Smooth muscle cell (in vitro differentiated cells): Measurements from ENCODE around the gene PICALM. TPM values are rescaled to one million over a fixed set of nuclear protein-coding genes. Genes with fewer than 3 reads are reported as not detected.

ENCODE experiments used
- DNase-seq: peaks from one replicate; lab custom pipeline; 2025; ENCODE audit not compliant: unreplicated experiment; lab: John Stamatoyannopoulos, UW
- H2AFZ ChIP-seq: fragments of 200-600 bp; sonication (generic); 2 replicates; pipeline ENCODE4 v1.6.0; 2016; ENCODE audit warnings: antibody characterized with exemption, low read depth, mild to moderate bottlenecking
- H3F3A ChIP-seq: fragments of 200-600 bp; sonication (generic); 2 replicates; pipeline ENCODE4 v1.6.0; 2017; ENCODE audit warnings: antibody characterized with exemption, low read depth
- H3K27ac ChIP-seq: fragments of 200-600 bp; sonication (generic); 2 replicates; pipeline ENCODE4 v1.5.1; 2016; ENCODE audit warnings: low read depth, mild to moderate bottlenecking
- H3K27me3 ChIP-seq: fragments of 200-600 bp; sonication (generic); 2 replicates; pipeline ENCODE4 v1.6.1; 2016; ENCODE audit warnings: low read depth, mild to moderate bottlenecking
- H3K36me3 ChIP-seq: fragments of 200-600 bp; sonication (generic); 2 replicates; pipeline ENCODE4 v1.5.1; 2016; ENCODE audit warnings: low read depth
- H3K4me1 ChIP-seq: fragments of 200-600 bp; sonication (generic); 2 replicates; pipeline ENCODE4 v1.5.1; 2016; ENCODE audit warnings: low read depth
- H3K4me2 ChIP-seq: fragments of 200-600 bp; sonication (generic); 2 replicates; pipeline ENCODE4 v1.6.0; 2016; ENCODE audit warnings: mild to moderate bottlenecking
- H3K4me3 ChIP-seq: fragments of 200-600 bp; sonication (generic); 2 replicates; pipeline ENCODE4 v1.5.1; 2016; ENCODE audit warnings: mild to moderate bottlenecking
- H3K79me2 ChIP-seq: fragments of 200-600 bp; sonication (generic); 2 replicates; pipeline ENCODE4 v1.6.0; 2016; ENCODE audit warnings: low read depth, mild to moderate bottlenecking
- H3K9ac ChIP-seq: fragments of 200-600 bp; sonication (generic); 2 replicates; pipeline ENCODE4 v1.6.0; 2016; ENCODE audit warnings: low read depth
- H3K9me3 ChIP-seq: fragments of 200-600 bp; sonication (generic); replicated peaks from 2 replicates; pipeline ENCODE4 v1.5.1; 2016; ENCODE audit warnings: low read depth
- H4K20me1 ChIP-seq: fragments of 200-600 bp; sonication (generic); 2 replicates; pipeline ENCODE4 v1.6.0; 2016; ENCODE audit warnings: low read depth
- CTCF ChIP-seq: fragments of 200-600 bp; sonication (generic); IDR thresholded peaks from 2 replicates; pipeline ENCODE4 v1.5.1; 2017; ENCODE audit warnings: borderline replicate concordance, mild to moderate bottlenecking, antibody characterized with exemption; ENCODE audit not compliant: insufficient read depth, poor library complexity, severe bottlenecking
- WGBS: methylation state at CpG from one replicate; pipeline ENCODE4 v1.1.7; 2016; ENCODE audit warnings: low lambda C conversion rate; 5-methylcytosine and 5-hydroxymethylcytosine counted together
- polyA plus RNA-seq: library from polyadenylated mRNA; unstranded; fragments of >200 nt; fragmentation: Nextera tagmentation; extraction: Ambion mirVana; gene quantifications from 2 replicates; pipeline ENCODE4 v1.2.1, GENCODE V29; 2016
- total RNA-seq: library from RNA; depleted of rRNA; stranded (reverse); fragments of >200 nt; gene quantifications from 2 replicates; pipeline ENCODE4 v1.2.3, GENCODE V29; 2014

The PICALM gene
- total and polyA plus RNA-seq, 2 experiments from 2014 or later: 72.9 to 420 TPM

GRCh38 chr11:85967457-85967856 lies 101.4 kb downstream of the PICALM start:
- H3K36me3 ChIP-seq: peaks cover 27% of the 10 kb centered on the region
- peaks cover 65% of the 10 kb centered on the region for H3K79me2 ChIP-seq
- H4K20me1 ChIP-seq: peaks cover 90% of the 10 kb centered on the region

GRCh38 chr11:85965202-85965601 lies 103.7 kb downstream of the PICALM start:
- H3K79me2 ChIP-seq: peaks cover 88% of the 10 kb centered on the region

More at GRCh38 chr11:85967457-85967856, 101.4 kb downstream of the PICALM start:
- H3F3A ChIP-seq: peaks cover 28% of the 10 kb centered on the region
- no peaks in the 10 kb centered on the region for H3K27me3 ChIP-seq
- H3K27ac ChIP-seq: peak overlapping the region; percentile 83
- 85% methylated on average over 5 of the region's 5 CpGs for WGBS
- no peak for TF ChIP-seq CTCF
- H3K4me1 ChIP-seq: no peaks in the 10 kb centered on the region
- no peak overlapping the region for H3K9ac ChIP-seq
- no peak overlapping the region for H2AFZ ChIP-seq
- DNase-seq: no peak
- peak overlapping the region; percentile 61 for H3K4me2 ChIP-seq
- no peak overlapping the region for H3K4me3 ChIP-seq
- no peaks in the 10 kb centered on the region for H3K9me3 ChIP-seq

GRCh38 chr11:85961930-85962363 lies 106.9 kb downstream of the PICALM start:
- Histone ChIP-seq H3K9ac (no peak overlapping the region), H3K27me3 (no peaks in the 10 kb centered on the region), H3F3A (peaks cover 20% of the 10 kb centered on the region), H4K20me1 (peaks cover 77% of the 10 kb centered on the region), H3K27ac (peak overlapping the region; percentile 30), H3K9me3 (no peaks in the 10 kb centered on the region), H3K79me2 (peaks cover 88% of the 10 kb centered on the region), H3K4me1 (no peaks in the 10 kb centered on the region), H3K4me3 (no peak overlapping the region), H2AFZ (no peak overlapping the region), H3K4me2 (no peak overlapping the region), H3K36me3 (peaks cover 28% of the 10 kb centered on the region)
- 75% methylated on average over 5 of the region's 5 CpGs for WGBS
- no peak for TF ChIP-seq CTCF
- no peak for DNase-seq

More at GRCh38 chr11:85965202-85965601, 103.7 kb downstream of the PICALM start:
- DNase-seq: no peak
- peaks cover 18% of the 10 kb centered on the region for H3F3A ChIP-seq
- H3K9ac ChIP-seq: no peak overlapping the region
- H3K27me3 ChIP-seq: no peaks in the 10 kb centered on the region
- H3K4me2 ChIP-seq: no peak overlapping the region
- peaks cover 28% of the 10 kb centered on the region for H3K36me3 ChIP-seq
- no peak overlapping the region for H3K4me3 ChIP-seq
- no peak overlapping the region for H2AFZ ChIP-seq
- TF ChIP-seq CTCF: no peak
- no peaks in the 10 kb centered on the region for H3K9me3 ChIP-seq
- no peaks in the 10 kb centered on the region for H3K4me1 ChIP-seq
- WGBS: 63% methylated on average over 2 of the region's 2 CpGs
- H3K27ac ChIP-seq: peak overlapping the region; percentile 42
- peaks cover 90% of the 10 kb centered on the region for H4K20me1 ChIP-seq

DNA sequence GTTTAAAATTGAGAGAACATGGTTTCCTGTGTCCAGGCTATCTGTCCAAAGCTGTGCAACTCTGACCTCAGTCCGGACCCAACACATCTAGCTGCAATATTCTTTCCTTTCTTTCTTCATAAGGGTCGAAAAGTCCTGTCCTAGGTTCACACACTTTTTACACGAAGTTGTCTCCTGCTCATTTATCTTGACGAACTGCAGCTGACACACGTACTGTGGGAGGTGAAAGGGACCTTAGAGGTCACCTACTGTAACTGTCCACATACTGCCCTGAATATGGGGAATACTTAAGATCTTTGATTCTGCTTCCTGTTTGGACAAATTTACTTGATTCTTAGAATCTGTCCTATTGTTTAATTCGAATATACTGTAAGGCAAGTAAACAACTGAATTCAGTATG lies 107.8 kb downstream of the PICALM start:
- H3K79me2 ChIP-seq: peaks cover 80% of the 10 kb centered on the region
- 74% methylated on average over 6 of the region's 6 CpGs for WGBS
- peaks cover 25% of the 10 kb centered on the region for H3F3A ChIP-seq
- no peaks in the 10 kb centered on the region for H3K27me3 ChIP-seq
- no peak for DNase-seq
- peaks cover 70% of the 10 kb centered on the region for H4K20me1 ChIP-seq
- H3K4me2 ChIP-seq: no peak overlapping the region
- no peak overlapping the region for H3K4me3 ChIP-seq
- peak overlapping the region; percentile 36 for H3K27ac ChIP-seq
- H3K4me1 ChIP-seq: peaks cover under 1% of the 10 kb centered on the region
- TF ChIP-seq CTCF: no peak
- H2AFZ ChIP-seq: no peak overlapping the region
- no peak overlapping the region for H3K9ac ChIP-seq
- H3K9me3 ChIP-seq: no peaks in the 10 kb centered on the region
- peaks cover 28% of the 10 kb centered on the region for H3K36me3 ChIP-seq
